Loucy (cell line): ENCODE data around the gene LMAN1L.

Experiments
- CTCF ChIP-seq: fragments of 200-600 bp; sonication (generic); conservative IDR thresholded peaks from 2 replicates; pipeline ENCODE4 v1.5.1; 2014; ENCODE audit warnings: mild to moderate bottlenecking, antibody characterized with exemption, low read length
- EZH2phosphoT487 ChIP-seq: fragments of 200-600 bp; IDR thresholded peaks from 2 replicates; pipeline ENCODE4 v1.6.1; 2018; ENCODE audit warnings: antibody characterized with exemption, mild to moderate bottlenecking, moderate library complexity, borderline replicate concordance

- no peak for TF ChIP-seq CTCF
- TF ChIP-seq EZH2phosphoT487 = no peak
Measured at GRCh38 chr15:74804935-74805334, 7.7 kb upstream of the LMAN1L start.
